DMS 273 (cell line): Measurements from ENCODE around the gene IRGC.
"Not testable (repeated sequence)": the region's sequence is repeated elsewhere in the genome, so short reads cannot be mapped to it uniquely, and the experiment has no call there.

Source experiments
- DNase-seq: peaks from one replicate; lab custom pipeline; 2025; ENCODE audit not compliant: unreplicated experiment; lab: John Stamatoyannopoulos, UW

Gene IRGC

GRCh38 chr19:43715776-43716175, at the start of gene IRGC:
IRGC (plus strand) TSS chr19:43716076; CDS start chr19:43718559, 2,483 bp downstream.
- DNase-seq, result no peak

- no peak for DNase-seq
These were observed 48.6 kb upstream of the IRGC start for GRCh38 chr19:43667126-43667875.

DNA sequence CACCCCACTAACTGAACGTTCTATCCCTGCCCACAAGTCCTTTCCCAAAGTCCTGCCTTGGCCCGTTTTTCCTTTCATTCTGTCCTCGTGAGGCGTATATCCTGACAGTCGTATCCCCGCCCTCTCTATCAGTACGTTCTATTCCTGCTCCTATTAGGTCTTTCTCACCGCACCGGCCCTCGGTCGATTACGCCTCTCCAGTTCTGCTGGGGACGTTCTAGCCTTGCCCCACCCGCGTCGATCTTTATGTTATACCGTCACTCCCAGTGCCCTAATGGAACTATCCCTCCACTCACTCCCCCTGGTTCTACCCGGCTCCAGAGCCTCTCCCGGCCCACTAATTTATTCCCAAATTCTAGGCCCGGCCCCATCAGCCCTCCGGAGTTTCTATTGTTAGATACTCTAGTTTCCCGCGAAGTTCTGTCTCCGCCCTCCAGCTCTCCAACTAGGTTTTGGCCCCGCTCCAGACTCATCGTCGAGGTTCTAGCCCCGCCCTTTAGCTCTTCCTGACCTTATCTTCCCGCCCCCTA, 47.9 kb upstream of the IRGC start:
- DNase-seq, result no peak

GRCh38 chr19:43668406-43669109, 47.3 kb upstream of the IRGC start:
- DNase-seq, result peak; percentile 99

- DNase-seq, result no peak
These were observed 43.7 kb upstream of the IRGC start for GRCh38 chr19:43672061-43672679.

- DNase-seq, result no peak
These were observed 42.2 kb upstream of the IRGC start for GRCh38 chr19:43673637-43674036.

GRCh38 chr19:43674183-43674582, 41.7 kb upstream of the IRGC start:
- DNase-seq, result no peak

DNA sequence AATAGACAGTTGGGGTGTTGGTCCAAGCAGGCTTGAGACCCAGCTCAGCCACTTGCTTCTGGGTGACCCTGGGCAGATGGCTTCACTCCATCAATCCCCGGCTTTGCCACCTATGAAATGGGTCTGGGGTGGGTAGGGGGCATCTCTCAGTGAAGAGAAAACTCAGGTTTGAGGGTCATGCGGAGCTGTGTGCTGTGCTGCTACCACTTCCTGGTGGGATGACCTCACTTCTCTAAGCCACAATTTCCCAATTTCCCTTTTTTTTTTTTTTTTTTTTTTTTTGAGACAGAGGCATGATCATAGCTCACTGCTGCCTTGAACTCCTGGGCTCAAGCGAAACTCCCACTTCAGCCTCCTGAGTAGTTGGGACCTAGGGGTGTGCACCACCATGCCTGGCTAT, 41.3 kb upstream of the IRGC start:
- DNase-seq, result no peak

DNA sequence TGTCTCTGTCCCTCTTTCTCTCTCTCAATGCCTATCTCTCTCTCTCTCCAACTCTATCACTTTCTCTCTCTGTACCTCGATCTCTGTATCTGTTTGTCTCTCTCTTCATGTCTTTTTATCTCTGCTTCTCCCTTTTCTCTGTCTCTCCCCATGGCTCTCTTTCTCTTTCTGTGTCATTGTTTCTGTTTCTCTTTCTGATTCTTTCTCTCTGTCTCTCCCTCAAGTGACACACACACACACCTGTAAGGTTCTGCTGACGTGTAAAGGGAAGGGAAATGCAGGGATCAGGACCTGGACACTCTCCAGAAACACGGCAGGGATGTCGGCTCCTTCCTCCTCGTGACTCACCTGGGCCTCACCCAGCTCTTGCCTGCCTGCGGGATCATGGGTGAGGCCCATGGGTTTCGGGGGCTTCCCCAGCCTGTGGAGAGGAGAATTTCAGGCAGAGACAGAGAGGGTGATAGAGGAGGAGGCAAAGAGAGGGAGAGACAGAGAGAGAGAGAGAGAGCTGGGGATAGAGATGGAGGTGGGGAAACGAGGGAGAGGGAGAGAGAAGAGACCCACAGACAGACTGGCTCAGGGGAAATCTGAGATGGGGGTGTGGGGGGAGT, 40.5 kb upstream of the IRGC start:
- DNase-seq, result no peak

- DNase-seq, result no peak
These were observed 40.0 kb upstream of the IRGC start for GRCh38 chr19:43675906-43676305.

DNA sequence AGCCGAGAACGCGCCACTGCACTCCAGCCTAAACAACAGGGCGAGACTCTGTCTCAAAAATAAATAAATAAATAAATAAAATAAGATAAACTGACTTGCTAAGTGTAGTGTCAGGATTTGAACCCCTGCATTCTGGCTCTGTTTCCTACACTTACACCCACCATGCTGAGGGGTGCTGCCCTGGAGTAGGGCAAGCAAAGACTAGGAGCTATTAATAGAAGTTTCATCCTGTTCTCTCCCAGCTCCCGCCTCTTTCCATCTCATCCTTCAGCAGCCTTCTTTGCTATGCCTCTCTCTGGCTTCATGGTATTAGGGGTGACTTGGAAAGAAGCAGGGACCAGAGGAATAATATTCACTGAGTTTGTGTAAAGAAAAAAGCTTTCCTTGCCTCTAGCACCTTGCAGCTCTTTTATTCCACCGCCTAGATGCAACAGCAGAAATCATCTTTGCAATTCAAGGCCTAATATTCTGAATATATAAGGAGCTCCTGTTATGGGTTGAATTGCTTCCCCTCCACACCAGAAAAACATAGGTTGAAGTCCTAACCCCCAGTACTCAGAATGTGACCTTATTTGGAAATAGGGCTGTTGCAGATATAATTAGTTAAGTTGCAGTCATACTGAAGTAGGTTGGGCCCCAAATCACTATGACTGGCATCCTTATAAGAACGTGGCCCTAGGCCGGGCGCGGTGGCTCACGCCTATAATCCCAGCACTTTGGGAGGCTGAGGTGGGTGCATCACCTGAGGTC, 37.2 kb upstream of the IRGC start:
- no peak for DNase-seq

- DNase-seq, result no peak
These were observed 34.1 kb upstream of the IRGC start for GRCh38 chr19:43681821-43682220.

GRCh38 chr19:43682269-43682668, 33.6 kb upstream of the IRGC start:
- DNase-seq, result not testable (repeated sequence)

- no peak for DNase-seq
These were observed 32.8 kb upstream of the IRGC start for GRCh38 chr19:43682824-43683661.

GRCh38 chr19:43683905-43684304, 32.0 kb upstream of the IRGC start:
- no peak for DNase-seq

DNA sequence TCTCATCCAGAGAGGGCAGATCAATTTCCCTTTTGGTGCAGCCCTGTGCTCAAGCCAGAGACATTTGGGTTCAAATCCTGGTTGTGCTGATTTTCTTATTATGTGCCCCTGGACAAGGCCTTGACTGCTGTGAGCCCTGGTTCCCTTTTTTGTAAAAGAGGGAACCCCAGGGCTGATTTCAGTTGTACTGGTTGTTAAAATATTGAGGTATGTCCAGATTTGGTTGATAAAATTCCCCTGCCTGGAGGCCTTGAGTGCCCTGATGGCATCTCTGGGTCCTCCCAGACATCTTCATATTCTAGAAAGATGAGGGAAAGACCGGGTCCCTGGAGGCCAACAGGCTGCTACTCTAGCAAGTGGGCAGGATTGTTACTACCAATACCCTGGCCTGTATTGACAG, 31.6 kb upstream of the IRGC start:
- DNase-seq, result no peak

- DNase-seq, result no peak
These were observed 28.2 kb upstream of the IRGC start for GRCh38 chr19:43687660-43687997.

DNA sequence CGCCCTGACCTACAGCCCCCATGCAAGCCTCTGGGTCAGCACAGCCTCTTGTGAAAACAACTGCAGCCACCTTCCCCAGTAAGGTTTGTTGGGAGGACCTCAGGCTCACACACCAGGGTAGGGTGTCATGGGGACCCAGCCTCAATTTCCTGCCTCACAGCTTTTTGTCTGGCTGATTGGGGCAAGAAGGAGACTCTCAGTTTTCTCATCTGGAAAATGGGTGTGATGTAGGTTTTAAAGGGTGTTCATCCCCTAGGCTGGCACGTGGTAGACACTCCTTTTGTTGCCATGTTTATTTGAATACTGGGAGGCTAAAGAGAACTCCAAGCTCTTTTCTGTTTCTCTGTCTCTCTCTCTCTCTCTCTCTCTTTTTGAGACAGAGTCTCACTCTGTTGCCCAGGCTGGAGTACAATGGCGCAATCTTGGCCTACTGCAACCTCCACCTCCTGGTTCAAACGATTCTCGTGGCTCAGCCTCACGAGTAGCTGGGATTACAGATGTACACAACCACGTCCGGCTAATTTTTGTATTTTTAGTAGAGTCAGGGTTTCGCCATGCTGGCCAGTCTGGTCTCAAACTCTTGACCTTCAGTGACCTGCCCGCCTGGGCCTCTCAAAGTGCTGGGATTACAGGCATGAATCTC, 27.7 kb upstream of the IRGC start:
- DNase-seq, result no peak

DNA sequence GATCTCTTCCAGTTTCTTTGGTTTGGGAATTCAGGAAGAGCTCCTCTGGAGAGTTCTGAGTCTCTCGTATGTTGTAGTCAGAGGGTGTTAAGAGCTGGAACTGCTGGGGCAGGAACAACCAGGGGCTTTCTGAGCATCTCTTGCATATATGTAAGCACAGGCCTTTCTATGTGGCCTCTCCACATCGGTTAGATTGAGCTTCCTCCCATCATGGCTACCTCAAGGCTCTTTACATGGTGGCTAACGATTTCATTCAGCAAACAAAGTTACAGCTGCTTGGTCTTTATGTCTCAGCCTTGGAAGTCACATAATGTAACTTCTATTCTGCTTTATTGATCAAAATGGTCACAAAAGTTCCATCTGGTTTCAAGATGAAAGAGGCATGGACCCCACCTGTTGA, 25.4 kb upstream of the IRGC start:
- DNase-seq, result no peak

- DNase-seq, result no peak
These were observed 25.0 kb upstream of the IRGC start for GRCh38 chr19:43690890-43691289.
